ENCODE data around the gene PCBP3.

PCBP3 gene

DNA sequence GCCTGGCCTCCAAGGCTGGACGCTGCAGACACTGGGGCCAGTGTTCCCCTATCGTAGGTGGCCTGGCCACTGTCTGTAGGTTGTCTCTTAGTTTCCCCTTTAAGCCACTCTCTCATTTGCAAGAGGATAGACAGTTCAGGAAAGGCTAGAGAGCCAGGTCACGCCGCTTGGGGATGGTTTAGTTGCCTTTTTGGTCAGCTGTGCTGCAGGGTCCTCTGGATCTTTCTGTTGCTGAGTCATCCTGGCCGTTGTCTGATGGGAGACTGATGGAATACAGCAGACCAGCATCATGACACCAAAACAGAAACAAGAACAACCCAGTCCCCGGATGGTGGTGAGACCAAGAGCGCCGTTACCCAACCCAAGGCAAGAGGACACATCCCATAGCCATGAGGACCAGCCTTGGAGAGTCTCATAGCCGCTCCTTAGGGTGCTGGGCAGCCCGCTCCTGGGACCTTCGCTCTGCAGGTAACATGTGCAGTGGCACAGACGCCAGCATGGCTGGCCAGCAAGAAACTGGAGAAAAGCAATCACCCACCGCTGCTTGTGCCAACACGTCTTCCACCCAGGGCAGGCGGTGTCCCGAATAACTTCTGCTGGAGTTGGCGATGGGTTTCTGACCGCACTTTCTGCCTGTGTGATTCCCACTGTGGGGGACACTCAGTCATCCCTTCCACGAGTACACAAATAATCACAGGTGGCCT lies 258.9 kb downstream of the PCBP3 start:
- DNase-seq (ENCODE audit: extremely low spot score): no peak
- ChIA-PET CTCF (no interaction called here), POLR2A (no interaction called here)
- TF ChIP-seq, protein P1, sequence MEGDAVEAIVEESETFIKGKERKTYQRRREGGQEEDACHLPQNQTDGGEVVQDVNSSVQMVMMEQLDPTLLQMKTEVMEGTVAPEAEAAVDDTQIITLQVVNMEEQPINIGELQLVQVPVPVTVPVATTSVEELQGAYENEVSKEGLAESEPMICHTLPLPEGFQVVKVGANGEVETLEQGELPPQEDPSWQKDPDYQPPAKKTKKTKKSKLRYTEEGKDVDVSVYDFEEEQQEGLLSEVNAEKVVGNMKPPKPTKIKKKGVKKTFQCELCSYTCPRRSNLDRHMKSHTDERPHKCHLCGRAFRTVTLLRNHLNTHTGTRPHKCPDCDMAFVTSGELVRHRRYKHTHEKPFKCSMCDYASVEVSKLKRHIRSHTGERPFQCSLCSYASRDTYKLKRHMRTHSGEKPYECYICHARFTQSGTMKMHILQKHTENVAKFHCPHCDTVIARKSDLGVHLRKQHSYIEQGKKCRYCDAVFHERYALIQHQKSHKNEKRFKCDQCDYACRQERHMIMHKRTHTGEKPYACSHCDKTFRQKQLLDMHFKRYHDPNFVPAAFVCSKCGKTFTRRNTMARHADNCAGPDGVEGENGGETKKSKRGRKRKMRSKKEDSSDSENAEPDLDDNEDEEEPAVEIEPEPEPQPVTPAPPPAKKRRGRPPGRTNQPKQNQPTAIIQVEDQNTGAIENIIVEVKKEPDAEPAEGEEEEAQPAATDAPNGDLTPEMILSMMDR (IDR thresholded peaks at IDR 0.05; ENCODE audit: control extremely low read depth, extremely low read depth, low read depth, missing control alignments): no peak

DNA sequence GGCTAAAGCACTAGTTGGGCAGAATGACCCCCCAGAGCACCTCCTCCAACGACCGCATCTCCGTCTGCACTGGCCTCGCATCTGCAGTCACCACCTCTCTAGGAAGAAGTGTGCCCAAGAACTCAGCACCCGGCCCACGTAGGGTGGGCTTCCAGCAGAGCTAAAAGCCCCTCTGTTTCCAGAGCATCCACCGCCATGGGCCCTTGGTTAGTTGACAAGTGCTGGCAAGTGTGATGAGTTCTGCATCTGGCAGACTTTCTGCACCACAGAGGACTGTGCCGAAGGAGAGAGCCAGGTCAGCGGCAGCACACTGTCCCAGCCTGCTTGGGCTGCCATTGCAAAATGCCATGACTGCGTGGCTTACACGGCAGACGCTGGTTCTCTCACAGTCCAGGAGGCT lies 261.7 kb downstream of the PCBP3 start:
- no peak for DNase-seq (ENCODE audit: extremely low spot score)
- POLR2A ChIA-PET: no interaction called here
- CTCF ChIA-PET: interaction anchor here (1.3 kb wide), 1 partner anchor 18 kb away, joined by 3 read pairs; no protein-coding TSS in a partner anchor
- TF ChIP-seq, protein P1 (IDR thresholded peaks at IDR 0.05; ENCODE audit: control extremely low read depth, extremely low read depth, low read depth, missing control alignments): no peak

DNA sequence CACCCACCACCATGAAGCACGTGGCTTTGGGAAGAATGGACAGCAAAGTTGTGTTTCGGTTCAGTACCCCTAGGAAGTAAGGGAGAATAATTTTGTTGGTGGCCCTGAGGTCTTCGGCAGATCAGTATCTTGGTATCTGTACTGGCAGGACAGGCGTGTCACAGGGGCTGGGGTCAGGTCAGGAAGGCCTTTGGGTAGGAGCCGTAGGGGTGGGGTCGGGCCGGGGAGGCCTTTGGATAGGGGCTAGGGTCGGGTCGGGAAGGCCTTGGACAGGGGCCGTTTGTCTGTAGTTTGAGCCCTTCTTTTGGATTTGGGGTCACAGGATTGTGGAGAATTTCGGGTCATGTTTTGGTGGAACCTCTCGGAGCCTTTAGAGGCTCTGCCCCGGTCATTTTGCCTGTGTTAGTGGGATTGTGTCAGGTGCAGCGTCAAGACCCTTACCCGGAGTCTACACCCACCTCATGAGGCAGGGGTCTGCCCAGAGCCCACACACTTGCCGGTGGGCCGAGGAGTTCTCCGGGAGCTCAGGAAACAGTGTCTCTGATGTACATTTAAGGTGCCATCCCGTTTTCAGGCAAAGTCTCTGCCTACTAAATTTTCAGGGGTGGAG lies 262.8 kb downstream of the PCBP3 start:
- ChIA-PET CTCF (no interaction called here), POLR2A (no interaction called here)
- TF ChIP-seq, protein P1 (IDR thresholded peaks at IDR 0.05; ENCODE audit: control extremely low read depth, extremely low read depth, low read depth, missing control alignments): no peak
- DNase-seq (ENCODE audit: extremely low spot score): no peak

DNA sequence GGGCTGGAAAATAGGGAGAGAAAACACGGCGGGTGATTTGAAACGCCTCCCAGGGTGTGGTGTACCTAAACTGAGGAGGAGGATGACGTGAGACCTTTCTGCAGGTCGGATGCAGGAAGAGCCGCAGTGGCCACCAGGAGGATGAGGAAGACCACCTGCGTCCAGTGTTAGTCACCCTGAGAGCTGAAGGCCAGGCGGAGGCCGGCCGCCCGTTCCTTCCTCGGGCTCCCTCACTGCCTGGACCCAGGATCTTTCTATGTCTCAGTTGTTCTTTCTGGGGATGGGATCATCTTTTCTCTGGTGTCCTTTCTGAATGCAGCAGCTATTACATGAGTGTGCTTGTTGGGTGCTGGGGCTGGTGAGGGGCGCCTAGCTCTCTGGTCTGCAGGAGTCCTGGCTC lies 263.3 kb downstream of the PCBP3 start:
- POLR2A ChIA-PET: no interaction called here
- TF ChIP-seq, protein P1 (IDR thresholded peaks at IDR 0.05; ENCODE audit: control extremely low read depth, extremely low read depth, low read depth, missing control alignments): no peak
- CTCF ChIA-PET: no interaction called here

DNA sequence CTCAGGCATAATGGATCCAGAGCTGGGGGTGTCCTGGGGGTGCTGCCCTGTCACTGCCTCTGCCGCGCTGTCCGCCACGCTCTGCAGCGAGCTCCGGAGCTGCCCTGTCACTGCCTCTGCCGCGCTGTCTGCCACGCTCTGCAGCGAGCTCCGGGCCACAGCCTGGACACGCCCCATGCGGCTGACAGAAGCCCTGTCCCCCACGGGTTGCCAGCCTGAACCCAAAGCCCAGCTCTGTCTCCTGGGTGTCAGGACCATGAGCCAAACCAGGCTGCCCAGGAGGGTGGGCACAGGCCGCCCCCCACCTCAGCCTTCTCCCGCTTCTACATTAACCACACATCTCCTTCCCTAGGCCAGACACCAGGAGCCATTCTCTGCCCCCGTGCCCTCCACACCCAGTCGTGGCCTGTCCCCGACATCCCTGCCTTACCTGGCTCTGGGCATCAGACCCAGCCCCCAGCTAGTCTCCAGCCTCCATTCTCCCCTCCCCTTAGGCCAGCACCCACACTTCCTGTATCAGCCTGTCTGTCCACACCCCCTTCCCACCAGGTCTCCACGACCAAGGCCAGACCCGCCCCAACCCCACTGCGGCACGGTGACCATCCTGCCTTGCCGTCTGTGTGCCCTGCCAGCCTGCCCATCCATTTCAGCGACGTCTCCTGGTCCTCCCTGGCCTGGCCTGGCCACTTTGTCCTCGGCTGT lies 265.2 kb downstream of the PCBP3 start:
- TF ChIP-seq, protein P1 (IDR thresholded peaks at IDR 0.05; ENCODE audit: control extremely low read depth, extremely low read depth, low read depth, missing control alignments): no peak
- CTCF ChIA-PET: no interaction called here
- POLR2A ChIA-PET: no interaction called here
- DNase-seq (ENCODE audit: extremely low spot score): no peak

More for the DNA sequence above, 263.3 kb downstream of the PCBP3 start:
- DNase-seq (ENCODE audit: extremely low spot score): no peak

DNA sequence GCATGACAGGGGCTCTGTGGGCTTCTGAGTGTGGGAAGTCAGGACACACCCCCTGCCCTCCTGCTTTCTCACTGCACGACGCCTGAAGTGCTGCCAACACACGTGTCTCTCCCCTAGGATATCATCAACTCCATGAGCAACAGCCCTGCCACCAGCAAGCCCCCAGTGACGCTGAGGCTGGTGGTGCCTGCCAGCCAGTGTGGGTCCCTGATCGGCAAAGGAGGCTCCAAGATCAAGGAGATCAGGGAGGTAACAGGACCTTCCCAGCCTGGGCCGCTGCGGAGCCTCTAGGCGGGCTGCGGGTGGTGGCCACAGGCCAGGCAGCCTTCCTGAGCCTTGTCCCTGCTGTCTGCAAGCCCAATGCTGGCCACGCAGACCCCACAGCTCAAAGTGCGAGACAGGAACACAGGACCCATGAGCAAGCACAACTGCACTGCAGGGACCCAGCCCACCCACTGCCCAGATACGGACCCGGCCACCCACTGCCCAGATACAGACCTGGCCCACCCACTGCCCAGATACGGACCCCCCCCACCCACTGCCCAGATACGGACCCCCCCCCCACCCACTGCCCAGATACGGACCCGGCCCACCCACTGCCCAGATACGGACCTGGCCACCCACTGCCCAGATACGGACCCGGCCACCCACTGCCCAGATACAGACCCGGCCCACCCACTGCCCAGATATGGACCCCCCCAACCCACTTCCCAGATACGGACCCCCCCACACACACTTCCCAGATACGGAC lies 265.9 kb downstream of the PCBP3 start:
- DNase-seq (ENCODE audit: extremely low spot score): no peak
- CTCF ChIA-PET: no interaction called here
- POLR2A ChIA-PET: no interaction called here
- TF ChIP-seq, protein P1 (IDR thresholded peaks at IDR 0.05; ENCODE audit: control extremely low read depth, extremely low read depth, low read depth, missing control alignments): no peak
